Fibroblast of lung (primary cell): ENCODE measurements around the gene SUGCT. TPM values are rescaled to one million over a fixed set of nuclear protein-coding genes. Genes with fewer than 3 reads are reported as not detected.

ENCODE experiments used
- DNase-seq, 2 donors: peaks; one replicate each; pipeline versions ENCODE4 v3.0.0 to v3.0.0-alpha.2; 2010; ENCODE audit warnings: low read depth in 2 of 2
- H2AFZ ChIP-seq: 2 replicates; pipeline ENCODE4 v1.5.1; 2012; ENCODE audit warnings: low read length, control low read depth, inconsistent platforms
- H3K27ac ChIP-seq: 2 replicates; pipeline ENCODE4 v1.5.1; 2011; ENCODE audit warnings: low read length, control low read depth; ENCODE audit not compliant: insufficient read depth
- H3K27me3 ChIP-seq: 2 replicates; pipeline ENCODE4 v1.5.1; 2011; ENCODE audit warnings: mild to moderate bottlenecking, low read length; ENCODE audit not compliant: control insufficient read depth, insufficient read depth
- H3K36me3 ChIP-seq: 2 replicates; pipeline ENCODE4 v1.5.1; 2011; ENCODE audit warnings: low read length; ENCODE audit not compliant: control insufficient read depth, insufficient read depth
- H3K4me1 ChIP-seq: 2 replicates; pipeline ENCODE4 v1.5.1; 2011; ENCODE audit warnings: low read length; ENCODE audit not compliant: control insufficient read depth, insufficient read depth; ENCODE audit errors: extremely low read depth
- H3K4me2 ChIP-seq: 2 replicates; pipeline ENCODE4 v1.5.1; 2011; ENCODE audit warnings: low read length, control low read depth; ENCODE audit not compliant: insufficient read depth; ENCODE audit errors: extremely low read depth
- H3K4me3 ChIP-seq, 4 experiments: fragments of 200-600 bp in 1 of 4; sonication (generic) in 1 of 4; replicated peaks in 1 of 4; 2 replicates each; pipeline ENCODE4 v1.5.1; 2011 to 2016; ENCODE audit warnings: low read length in 4 of 4, low read depth in 3 of 4, mild to moderate bottlenecking in 3 of 4, control low read depth in 2 of 4, inconsistent platforms in 1 of 4, mixed read lengths in 1 of 4; ENCODE audit not compliant: insufficient read depth in 1 of 4; ENCODE audit errors: control extremely low read depth in 1 of 4
- H3K79me2 ChIP-seq: 2 replicates; pipeline ENCODE4 v1.5.1; 2012; ENCODE audit warnings: mild to moderate bottlenecking, low read length, inconsistent platforms; ENCODE audit not compliant: control insufficient read depth, insufficient read depth
- H3K9ac ChIP-seq: 2 replicates; pipeline ENCODE4 v1.5.1; 2011; ENCODE audit warnings: mild to moderate bottlenecking, low read length, control low read depth; ENCODE audit not compliant: insufficient read depth
- H3K9me3 ChIP-seq: 2 replicates; pipeline ENCODE4 v1.5.1; 2012; ENCODE audit warnings: low read depth, low read length; ENCODE audit not compliant: control insufficient read depth, insufficient read depth
- H4K20me1 ChIP-seq: 2 replicates; pipeline ENCODE4 v1.5.1; 2011; ENCODE audit warnings: low read length; ENCODE audit not compliant: control insufficient read depth, insufficient read depth; ENCODE audit errors: extremely low read depth
- CTCF ChIP-seq, 2 donors: IDR thresholded peaks in 1 of 2; conservative IDR thresholded peaks in 1 of 2; 1 replicate in 1 of 2; 2 replicates in 1 of 2; pipeline ENCODE4 v1.5.1; 2011 to 2012; ENCODE audit warnings: low read length in 2 of 2, control low read depth in 1 of 2, inconsistent platforms in 1 of 2, low read depth in 1 of 2, mild to moderate bottlenecking in 1 of 2
- EZH2 ChIP-seq: IDR thresholded peaks from 2 replicates; pipeline ENCODE4 v1.5.1; 2012; ENCODE audit warnings: low read length, control low read depth, mild to moderate bottlenecking; ENCODE audit errors: missing control alignments
- polyA plus RNA-seq, 2 donors: library from polyadenylated mRNA; depleted of rRNA in 1 of 2; stranded (reverse) in 1 of 2; unstranded in 1 of 2; fragments of >200 nt; gene quantifications; 2 replicates each; pipeline ENCODE4 v1.2.1, GENCODE V29; 2011 to 2012; ENCODE audit warnings: missing spikeins in 1 of 2
- total RNA-seq: library from RNA; depleted of rRNA; stranded (reverse); fragments of >200 nt; gene quantifications from 2 replicates; pipeline ENCODE4 v1.2.1, GENCODE V29; 2014

Gene SUGCT
- total and polyA plus RNA-seq, 2 donors (not counting 1 experiment from before 2014, with no cell fraction given), result 8.4 to 16.5 TPM

GRCh38 chr7:40755438-40755837 is 620.6 kb downstream of the SUGCT start:
- H2AFZ ChIP-seq, result no peak overlapping the region
- H3K4me3 ChIP-seq, result no peak overlapping the region
- H3K9me3 ChIP-seq, result no peaks in the 10 kb centered on the region
- H3K27me3 ChIP-seq, result no peaks in the 10 kb centered on the region
- H3K9ac ChIP-seq, result no peak overlapping the region
- no peaks in the 10 kb centered on the region for H3K36me3 ChIP-seq
- TF ChIP-seq EZH2 (no peak), CTCF (conservative IDR thresholded peaks at IDR 0.05 in 1 of 2, IDR thresholded peaks at IDR 0.05 in 1 of 2; ENCODE audit: low read depth in 1 of 2, low read length in 2 of 2) (no peak)
- no peak overlapping the region for H3K27ac ChIP-seq
- H3K4me1 ChIP-seq, result no peaks in the 10 kb centered on the region
- H3K4me2 ChIP-seq, result no peak overlapping the region
- DNase-seq, result no peak
- no peaks in the 10 kb centered on the region for H4K20me1 ChIP-seq
- H3K79me2 ChIP-seq, result no peaks in the 10 kb centered on the region

- Histone ChIP-seq H3K4me2 (no peak overlapping the region), H3K9me3 (no peaks in the 10 kb centered on the region), H3K4me3 (no peak overlapping the region), H3K27ac (no peak overlapping the region), H3K79me2 (no peaks in the 10 kb centered on the region), H3K9ac (no peak overlapping the region), H3K4me1 (peaks cover 3% of the 10 kb centered on the region), H3K36me3 (no peaks in the 10 kb centered on the region), H3K27me3 (no peaks in the 10 kb centered on the region), H4K20me1 (no peaks in the 10 kb centered on the region), H2AFZ (no peak overlapping the region)
- TF ChIP-seq CTCF (conservative IDR thresholded peaks at IDR 0.05 in 1 of 2, IDR thresholded peaks at IDR 0.05 in 1 of 2; ENCODE audit: low read depth in 1 of 2, low read length in 2 of 2) (no peak), EZH2 (no peak)
- peak in 1 of 2 donors; percentile 43 for DNase-seq
Measured at GRCh38 chr7:40757109-40757508, 622.3 kb downstream of the SUGCT start.

GRCh38 chr7:40758590-40758989 is 623.8 kb downstream of the SUGCT start:
- Histone ChIP-seq H3K4me2 (no peak overlapping the region), H3K9me3 (no peaks in the 10 kb centered on the region), H3K9ac (no peak overlapping the region), H3K4me3 (no peak overlapping the region), H3K36me3 (no peaks in the 10 kb centered on the region), H3K27ac (no peak overlapping the region), H3K79me2 (no peaks in the 10 kb centered on the region), H3K27me3 (no peaks in the 10 kb centered on the region), H4K20me1 (no peaks in the 10 kb centered on the region), H3K4me1 (peaks cover 5% of the 10 kb centered on the region), H2AFZ (no peak overlapping the region)
- no peak for TF ChIP-seq CTCF (conservative IDR thresholded peaks at IDR 0.05 in 1 of 2, IDR thresholded peaks at IDR 0.05 in 1 of 2; ENCODE audit: low read depth in 1 of 2, low read length in 2 of 2)
- TF ChIP-seq EZH2, result no peak
- no peak for DNase-seq
